ENCODE data around the gene HJURP. TPM values are rescaled to one million over a fixed set of nuclear protein-coding genes. Genes with fewer than 3 reads are reported as not detected.
"Not testable (repeated sequence)": the region's sequence is repeated elsewhere in the genome, so short reads cannot be mapped to it uniquely, and the experiment has no call there.

Gene HJURP
- total RNA-seq, 1 donor from 2014 or later = 19.4 TPM

DNA sequence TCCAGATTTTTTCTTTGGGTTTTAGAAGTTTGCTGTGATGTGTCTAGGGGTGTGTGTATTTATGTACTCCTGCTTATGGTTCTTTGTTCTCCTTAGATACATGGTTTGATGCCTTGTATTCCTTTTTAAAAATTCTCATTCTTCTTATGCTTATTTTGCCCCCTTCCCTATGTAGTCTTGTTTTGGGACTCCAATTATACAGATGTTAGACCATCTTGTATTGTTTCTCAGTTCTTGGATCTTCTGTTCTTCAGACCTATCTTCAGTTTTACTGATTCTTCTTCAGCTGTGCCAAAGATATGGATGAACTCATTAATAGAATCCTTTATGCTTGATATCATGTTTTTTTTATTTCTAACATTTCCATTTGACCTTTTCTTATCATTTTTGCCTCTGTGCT lies 28.0 kb upstream of the HJURP start:
- Mint-ChIP-seq H3K9me3 (peaks cover 33% of the 10 kb centered on the region), H3K4me3 (no peak overlapping the region), H3K36me3 (no peaks in the 10 kb centered on the region), H3K4me1 (no peaks in the 10 kb centered on the region), H3K27me3 (ENCODE audit: low read depth) (peaks cover 25% of the 10 kb centered on the region), H3K27ac (no peak overlapping the region)
- DNase-seq (ENCODE audit: low spot score in 2 of 2, unreplicated experiment in 2 of 2) = no peak
- TF ChIP-seq, protein P1, sequence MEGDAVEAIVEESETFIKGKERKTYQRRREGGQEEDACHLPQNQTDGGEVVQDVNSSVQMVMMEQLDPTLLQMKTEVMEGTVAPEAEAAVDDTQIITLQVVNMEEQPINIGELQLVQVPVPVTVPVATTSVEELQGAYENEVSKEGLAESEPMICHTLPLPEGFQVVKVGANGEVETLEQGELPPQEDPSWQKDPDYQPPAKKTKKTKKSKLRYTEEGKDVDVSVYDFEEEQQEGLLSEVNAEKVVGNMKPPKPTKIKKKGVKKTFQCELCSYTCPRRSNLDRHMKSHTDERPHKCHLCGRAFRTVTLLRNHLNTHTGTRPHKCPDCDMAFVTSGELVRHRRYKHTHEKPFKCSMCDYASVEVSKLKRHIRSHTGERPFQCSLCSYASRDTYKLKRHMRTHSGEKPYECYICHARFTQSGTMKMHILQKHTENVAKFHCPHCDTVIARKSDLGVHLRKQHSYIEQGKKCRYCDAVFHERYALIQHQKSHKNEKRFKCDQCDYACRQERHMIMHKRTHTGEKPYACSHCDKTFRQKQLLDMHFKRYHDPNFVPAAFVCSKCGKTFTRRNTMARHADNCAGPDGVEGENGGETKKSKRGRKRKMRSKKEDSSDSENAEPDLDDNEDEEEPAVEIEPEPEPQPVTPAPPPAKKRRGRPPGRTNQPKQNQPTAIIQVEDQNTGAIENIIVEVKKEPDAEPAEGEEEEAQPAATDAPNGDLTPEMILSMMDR (IDR thresholded peaks at IDR 0.05; ENCODE audit: unreplicated experiment) = no peak

DNA sequence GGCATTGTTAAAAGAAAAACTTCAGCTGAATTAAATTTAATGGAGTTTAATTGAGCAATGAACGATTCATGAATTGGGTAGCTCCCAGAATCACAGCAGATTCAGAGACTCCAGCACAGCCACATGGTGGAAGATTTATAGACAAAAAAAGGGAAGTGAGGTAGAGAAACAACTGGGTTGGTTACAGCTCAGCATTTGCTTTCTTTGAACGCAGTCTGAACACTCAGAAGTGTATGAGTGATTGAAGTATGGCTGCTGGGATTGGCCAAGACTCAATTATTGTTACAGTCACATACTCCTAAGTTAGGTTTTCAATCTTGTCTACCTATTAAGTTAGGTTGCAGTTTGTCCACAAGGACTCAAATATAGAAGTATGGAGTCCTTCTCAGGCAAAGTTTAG lies 17.8 kb upstream of the HJURP start:
- H3K9me3 Mint-ChIP-seq = peaks cover 26% of the 10 kb centered on the region
- not testable (repeated sequence) for H3K27ac Mint-ChIP-seq; H3K36me3 Mint-ChIP-seq; H3K4me1 Mint-ChIP-seq; DNase-seq (ENCODE audit: low spot score in 2 of 2, unreplicated experiment in 2 of 2); H3K4me3 Mint-ChIP-seq
- H3K27me3 Mint-ChIP-seq (ENCODE audit: low read depth) = peaks cover 49% of the 10 kb centered on the region

DNA sequence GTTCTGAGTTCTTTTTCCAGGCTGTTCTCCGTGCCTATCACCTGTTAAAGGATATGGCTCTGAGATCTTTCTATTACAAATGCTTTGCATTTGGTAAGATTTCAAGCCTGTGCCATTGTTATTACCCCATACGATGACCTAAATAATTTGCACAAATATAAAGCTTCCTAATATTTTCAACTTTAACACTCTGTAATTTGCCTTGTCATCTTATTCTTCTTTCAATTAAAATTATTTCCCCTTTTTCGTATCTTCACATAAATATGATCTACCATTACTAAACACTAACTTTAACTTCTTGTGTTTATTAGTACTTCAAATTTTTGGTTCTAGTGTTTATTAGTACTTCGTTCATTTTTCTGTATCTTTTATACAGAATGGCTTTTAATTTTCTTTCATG lies 17.1 kb upstream of the HJURP start:
- Mint-ChIP-seq H3K36me3 (peaks cover 13% of the 10 kb centered on the region), H3K4me1 (peaks cover 6% of the 10 kb centered on the region), H3K9me3 (peaks cover 32% of the 10 kb centered on the region), H3K4me3 (no peak overlapping the region), H3K27me3 (ENCODE audit: low read depth) (peaks cover 48% of the 10 kb centered on the region), H3K27ac (no peak overlapping the region)
- TF ChIP-seq, protein P1 (IDR thresholded peaks at IDR 0.05; ENCODE audit: unreplicated experiment) = no peak
- DNase-seq (ENCODE audit: low spot score in 2 of 2, unreplicated experiment in 2 of 2) = no peak

DNA sequence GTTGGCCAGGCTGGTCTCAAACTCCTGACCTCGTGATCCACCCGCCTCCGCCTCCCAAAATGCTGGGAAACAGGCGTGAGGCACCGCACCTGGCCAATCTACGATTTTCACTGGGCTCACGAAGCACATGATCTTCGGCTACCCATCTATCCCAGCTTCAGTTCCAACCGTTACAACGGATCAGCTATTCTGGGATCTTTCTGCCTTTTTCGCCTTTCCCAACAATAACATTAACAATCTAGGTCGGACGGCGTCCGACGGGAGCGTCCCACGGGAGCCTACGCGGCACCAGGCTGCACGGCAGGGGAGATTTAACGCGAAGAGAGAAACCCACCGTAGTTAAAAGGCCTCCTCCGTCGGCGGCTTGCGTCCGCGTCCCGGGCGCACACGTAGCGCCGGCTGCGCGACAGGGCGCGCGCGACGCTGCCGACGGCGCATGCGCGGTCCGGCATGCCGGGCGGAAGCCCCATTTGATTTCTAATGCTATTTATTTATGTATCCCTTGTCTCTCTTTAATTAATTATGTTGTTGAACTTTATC lies 13.7 kb upstream of the HJURP start, which contains the start of gene MSL3B:
TSS of gene MSL3B (minus strand) at position 394 of the 540 bp plus-strand sequence.
- TF ChIP-seq, protein P1 (IDR thresholded peaks at IDR 0.05; ENCODE audit: unreplicated experiment) = no peak
- H3K27ac Mint-ChIP-seq = peak within 1 kb of the TSS; percentile 87
- peaks cover 40% of the 10 kb centered on the region for H3K9me3 Mint-ChIP-seq
- peaks cover 21% of the 10 kb centered on the region for H3K27me3 Mint-ChIP-seq (ENCODE audit: low read depth)
- peaks cover 6% of the 10 kb centered on the region for H3K4me1 Mint-ChIP-seq
- peaks cover 37% of the 10 kb centered on the region for H3K36me3 Mint-ChIP-seq
- DNase-seq (ENCODE audit: low spot score in 2 of 2, unreplicated experiment in 2 of 2) = peak in 1 of 2 experiments; percentile 58
- H3K4me3 Mint-ChIP-seq = peak within 1 kb of the TSS; percentile 85

DNA sequence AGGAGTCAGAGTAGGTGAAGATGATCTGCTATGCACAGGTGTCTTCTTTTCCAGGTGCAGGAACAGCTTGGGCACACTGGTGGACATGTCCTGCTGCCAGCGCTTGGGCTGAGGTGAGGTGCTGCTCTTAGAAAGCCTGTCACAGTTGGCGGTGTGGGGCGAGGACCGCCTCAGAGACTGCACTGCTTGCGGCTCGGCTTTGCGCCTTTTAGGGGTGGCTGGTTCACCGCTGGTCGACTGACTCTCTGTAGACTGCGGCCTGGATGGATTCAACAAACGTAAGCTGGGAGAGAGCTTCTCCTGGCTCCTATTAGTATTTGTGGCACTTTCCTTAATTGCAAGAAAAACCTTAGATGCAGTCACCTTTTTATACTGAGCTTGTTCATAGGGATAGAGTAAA lies 12.1 kb upstream of the HJURP start:
- H3K9me3 Mint-ChIP-seq = peaks cover 53% of the 10 kb centered on the region
- H3K27me3 Mint-ChIP-seq (ENCODE audit: low read depth) = peaks cover 7% of the 10 kb centered on the region
- H3K36me3 Mint-ChIP-seq = peaks cover 45% of the 10 kb centered on the region
- no peak overlapping the region for H3K27ac Mint-ChIP-seq
- DNase-seq (ENCODE audit: low spot score in 2 of 2, unreplicated experiment in 2 of 2) = no peak
- peaks cover 6% of the 10 kb centered on the region for H3K4me1 Mint-ChIP-seq
- TF ChIP-seq, protein P1 (IDR thresholded peaks at IDR 0.05; ENCODE audit: unreplicated experiment) = no peak
- peak overlapping the region; percentile 20 for H3K4me3 Mint-ChIP-seq

DNA sequence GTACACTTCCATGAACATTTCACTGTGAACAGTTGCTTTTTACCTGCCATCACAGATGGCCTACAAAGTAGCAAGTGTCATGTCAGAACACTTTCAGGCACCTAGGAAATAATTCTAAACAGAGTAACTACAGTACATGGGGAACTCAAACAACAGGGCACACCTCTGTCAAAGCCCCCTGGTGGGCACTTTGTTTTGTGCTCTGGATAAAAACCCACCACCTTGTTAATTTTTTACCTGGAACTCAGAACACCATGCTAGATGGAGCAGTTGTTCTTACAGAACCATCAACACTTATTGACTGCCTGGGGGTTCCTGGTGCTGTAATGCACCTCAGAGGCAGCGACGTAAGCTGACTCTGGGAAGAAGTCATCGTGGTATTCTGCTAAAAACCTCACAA lies 11.5 kb upstream of the HJURP start:
- no peak overlapping the region for H3K4me3 Mint-ChIP-seq

More for the DNA sequence above, 11.5 kb upstream of the HJURP start:
- H3K27me3 Mint-ChIP-seq (ENCODE audit: low read depth) = peaks cover 3% of the 10 kb centered on the region
- no peak overlapping the region for H3K27ac Mint-ChIP-seq
- H3K36me3 Mint-ChIP-seq = peaks cover 45% of the 10 kb centered on the region
- peaks cover 6% of the 10 kb centered on the region for H3K4me1 Mint-ChIP-seq
- TF ChIP-seq, protein P1 (IDR thresholded peaks at IDR 0.05; ENCODE audit: unreplicated experiment) = peak; percentile 60
- peaks cover 53% of the 10 kb centered on the region for H3K9me3 Mint-ChIP-seq
- no peak for DNase-seq (ENCODE audit: low spot score in 2 of 2, unreplicated experiment in 2 of 2)
